H54 (cell line): ENCODE measurements around the gene PIN1.
A peak's percentile ranks its signal among the peaks of the same experiment; 100 is the strongest.
"Not testable (repeated sequence)": the region's sequence is repeated elsewhere in the genome, so short reads cannot be mapped to it uniquely, and the experiment has no call there.

Experiments
- DNase-seq: peaks from one replicate; pipeline ENCODE4 v3.0.0; 2011; ENCODE audit warnings: low spot score, mixed read lengths; ENCODE audit not compliant: insufficient read length
- FAIRE-seq: peaks from 3 replicates; lab custom pipeline; 2011; peaks lifted over from hg19 to GRCh38; lab: Jason Lieb, UNC
- POLR2A ChIP-seq: IDR thresholded peaks from 2 replicates; pipeline ENCODE4 v1.6.1; 2011; ENCODE audit warnings: low read depth, mild to moderate bottlenecking, low read length

PIN1 gene

GRCh38 chr19:9828551-9829063, 6.5 kb upstream of the PIN1 start:
- DNase-seq = no peak
- TF ChIP-seq POLR2A = no peak
- no peak for FAIRE-seq

GRCh38 chr19:9834307-9834725, 802 bp upstream of the PIN1 start:
- no peak for FAIRE-seq

GRCh38 chr19:9835507-9835949, 410 bp downstream of the PIN1 start:
- FAIRE-seq (no peak), DNase-seq (no peak)
- TF ChIP-seq POLR2A = no peak

More at GRCh38 chr19:9834307-9834725, 802 bp upstream of the PIN1 start:
- no peak for TF ChIP-seq POLR2A
- DNase-seq = no peak

GRCh38 chr19:9836021-9836420, 903 bp downstream of the PIN1 start:
- no peak for TF ChIP-seq POLR2A
- DNase-seq (no peak), FAIRE-seq (no peak)

- FAIRE-seq (no peak), DNase-seq (no peak)
- no peak for TF ChIP-seq POLR2A
Observed at GRCh38 chr19:9838324-9838723, 3.2 kb downstream of the PIN1 start.

GRCh38 chr19:9839415-9839814, 4.3 kb downstream of the PIN1 start:
- DNase-seq (no peak), FAIRE-seq (no peak)
- TF ChIP-seq POLR2A = no peak

- no peak for TF ChIP-seq POLR2A
- FAIRE-seq (no peak), DNase-seq (no peak)
Observed at GRCh38 chr19:9842834-9843625, 7.9 kb downstream of the PIN1 start.

GRCh38 chr19:9843626-9844273, 8.6 kb downstream of the PIN1 start:
- DNase-seq, FAIRE-seq: not testable (repeated sequence)

GRCh38 chr19:9847087-9847671, 12.1 kb downstream of the PIN1 start:
- DNase-seq (peak; percentile 94), FAIRE-seq (peak; percentile 23)
- no peak for TF ChIP-seq POLR2A

- FAIRE-seq = no peak
- DNase-seq = no peak
- no peak for TF ChIP-seq POLR2A
Observed at GRCh38 chr19:9848060-9848459, 12.9 kb downstream of the PIN1 start.

GRCh38 chr19:9848762-9849161, 13.6 kb downstream of the PIN1 start:
- DNase-seq (no peak), FAIRE-seq (no peak)
- TF ChIP-seq POLR2A = no peak

GRCh38 chr19:9849791-9850190, 14.7 kb downstream of the PIN1 start:
- TF ChIP-seq POLR2A = no peak
- DNase-seq = no peak
- FAIRE-seq = no peak

GRCh38 chr19:9850235-9850959, 15.3 kb downstream of the PIN1 start:
- no peak for TF ChIP-seq POLR2A
- FAIRE-seq = no peak
- no peak for DNase-seq

GRCh38 chr19:9854282-9854846, 19.2 kb downstream of the PIN1 start:
- no peak for TF ChIP-seq POLR2A
- FAIRE-seq (no peak), DNase-seq (no peak)
